Measurements from ENCODE around the gene HOXC13.

DNA sequence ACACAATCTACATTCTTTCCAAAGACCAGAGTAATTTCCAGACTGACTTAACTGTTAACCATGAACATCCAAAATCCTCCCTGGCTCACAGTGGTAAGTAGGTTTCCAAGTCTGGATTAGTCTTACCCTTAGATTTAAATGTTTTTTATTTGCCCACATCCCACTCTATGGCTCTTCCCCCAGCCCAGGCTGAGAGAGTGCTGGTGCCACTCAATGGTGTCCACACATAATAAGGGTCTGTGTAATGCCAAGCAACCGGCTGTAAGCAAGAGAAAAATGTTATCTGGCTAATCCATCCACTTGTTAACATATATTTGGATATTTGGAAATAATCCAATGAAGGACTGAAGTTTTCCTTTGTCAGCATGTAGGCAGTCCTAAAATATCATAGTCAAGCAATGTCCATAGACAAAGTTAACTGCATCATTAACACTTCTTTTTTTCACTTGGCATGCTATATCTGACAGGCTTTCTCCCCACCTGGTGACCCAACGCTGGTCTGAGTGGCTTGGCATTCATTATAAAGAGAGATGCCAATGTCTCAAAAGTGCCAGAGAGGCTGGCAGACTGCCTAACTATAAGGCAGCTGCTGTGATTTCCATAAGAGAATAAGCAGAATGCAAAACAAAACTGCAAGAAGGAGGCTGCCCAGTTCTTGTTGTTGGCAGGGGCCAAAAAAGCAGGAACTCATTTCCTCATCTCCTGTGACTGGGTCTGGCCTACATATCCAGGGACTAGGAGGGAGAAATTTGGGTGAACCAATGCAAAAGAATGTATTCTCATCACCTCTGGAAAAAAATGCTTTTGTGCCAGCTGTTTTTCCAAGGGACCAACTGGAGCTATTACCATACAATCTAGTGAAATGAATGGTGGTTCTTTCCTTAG lies 13.9 kb upstream of the HOXC13 start:
- TF ChIP-seq SUZ12 (IDR thresholded peaks at IDR 0.05): no peak
- no peak for TF ChIP-seq HDGF (IDR thresholded peaks at IDR 0.05; ENCODE audit: borderline replicate concordance)
- no peak for TF ChIP-seq SP1 (IDR thresholded peaks at IDR 0.05)

Measured in HEK293T (cell line).